NCI-H526 treated with DMSO at 0.1 percent for 48 hours (cell line): ENCODE results near the gene SLC5A4.

Experiments
- DNase-seq: peaks from one replicate; lab custom pipeline; 2025; lab: John Stamatoyannopoulos, UW

SLC5A4 gene

DNA sequence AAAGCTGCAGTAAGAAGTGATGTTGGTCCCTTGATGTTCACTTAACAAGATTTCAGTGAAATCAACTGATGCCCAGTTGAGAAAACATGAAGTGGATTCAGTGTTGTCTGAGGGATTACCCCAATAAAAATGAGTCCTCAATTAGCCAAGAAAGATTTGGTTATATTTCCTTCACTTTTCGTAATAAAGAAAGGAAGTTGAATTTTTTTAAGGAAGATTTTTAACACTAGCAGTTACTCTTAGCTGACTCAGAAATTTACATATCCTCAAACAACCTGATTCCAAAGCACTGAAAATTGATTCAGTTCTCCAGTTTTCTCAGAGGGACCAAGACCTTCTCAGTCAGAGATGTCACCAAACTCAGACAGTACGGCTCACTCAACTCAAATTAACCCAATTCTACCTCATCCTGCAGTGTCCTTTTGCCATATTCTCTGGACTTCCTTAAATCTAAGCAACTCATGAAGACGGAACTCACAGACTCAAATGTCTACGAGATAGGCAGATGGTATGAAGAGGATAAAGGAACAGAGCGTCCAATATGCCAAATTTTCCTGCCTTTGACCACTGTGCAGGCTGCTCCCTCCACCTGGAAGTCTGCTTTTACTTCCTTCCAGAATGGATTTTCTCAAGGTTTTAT, 22.8 kb downstream of the SLC5A4 start:
- DNase-seq: no peak

DNA sequence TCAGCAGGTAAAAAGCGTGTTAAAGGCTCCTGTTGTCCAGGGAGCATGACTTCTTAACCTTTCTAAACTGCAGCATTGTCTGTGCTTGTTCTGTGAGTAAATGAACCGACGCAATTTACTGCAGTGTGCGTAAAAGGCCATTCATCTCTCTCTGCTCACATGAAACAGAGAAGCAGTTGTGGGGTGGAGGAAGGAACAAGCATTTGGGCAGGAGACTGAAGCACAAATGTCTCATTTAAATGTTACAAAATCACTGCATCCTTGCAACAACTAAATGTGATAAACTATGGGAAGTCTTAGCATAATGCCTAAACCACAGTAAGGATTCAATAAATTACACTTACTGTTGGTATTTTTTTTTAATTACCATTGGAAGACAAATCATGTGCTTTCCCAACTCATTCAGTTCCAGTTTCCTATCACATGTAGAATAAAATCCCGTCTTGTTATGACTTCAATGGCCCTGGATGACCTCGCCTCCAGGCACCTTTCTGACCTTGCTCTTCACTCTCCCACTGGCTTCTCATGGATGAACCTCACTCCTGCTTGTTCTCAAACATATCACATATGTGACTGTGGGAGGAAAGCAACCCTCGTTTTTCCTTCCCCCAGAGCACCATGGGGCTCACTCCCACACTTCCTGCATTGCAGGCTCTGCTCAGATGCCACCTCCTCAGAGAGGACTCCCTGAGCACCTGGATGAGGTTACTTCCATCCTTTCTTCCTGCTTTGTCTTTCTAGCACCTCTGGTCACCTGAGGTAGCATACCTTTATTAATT, 28.6 kb downstream of the SLC5A4 start:
- DNase-seq: no peak

DNA sequence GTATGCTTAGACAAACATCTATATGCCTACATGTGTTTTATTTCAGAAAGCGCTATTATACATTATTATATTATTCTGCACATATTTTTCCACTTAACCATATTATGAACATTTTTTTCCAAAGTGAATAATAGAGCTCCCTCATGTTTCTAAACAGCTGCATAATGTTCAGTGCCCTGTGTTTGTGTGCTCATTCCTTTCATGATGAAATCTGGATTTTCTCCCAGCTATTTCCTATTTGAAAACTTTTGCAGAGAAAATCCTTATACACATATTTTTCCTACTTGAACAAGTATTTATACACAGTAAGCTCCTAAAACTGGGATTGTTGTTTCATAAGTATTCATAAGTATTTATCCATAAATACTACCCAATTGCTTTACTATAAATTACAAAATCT, 32.2 kb downstream of the SLC5A4 start:
- no peak for DNase-seq

DNA sequence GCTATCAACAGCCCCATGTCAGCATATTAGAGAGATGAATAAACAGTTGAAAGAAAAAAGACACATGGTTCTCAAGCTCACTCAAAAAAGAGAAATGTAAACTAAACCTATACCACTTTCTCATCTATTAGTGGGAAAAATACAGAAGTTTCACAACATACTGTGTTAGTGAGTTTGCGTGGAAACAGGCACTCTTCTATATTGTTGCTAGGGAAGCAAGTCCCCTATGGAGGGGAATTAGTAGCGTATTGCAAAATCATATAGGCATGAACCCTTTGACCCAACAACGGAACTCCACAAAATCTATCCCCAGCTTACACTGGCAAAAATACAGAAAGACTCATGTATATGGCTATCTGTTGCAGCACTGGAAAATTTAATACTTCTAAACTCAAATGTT, 36.1 kb downstream of the SLC5A4 start:
- no peak for DNase-seq

DNA sequence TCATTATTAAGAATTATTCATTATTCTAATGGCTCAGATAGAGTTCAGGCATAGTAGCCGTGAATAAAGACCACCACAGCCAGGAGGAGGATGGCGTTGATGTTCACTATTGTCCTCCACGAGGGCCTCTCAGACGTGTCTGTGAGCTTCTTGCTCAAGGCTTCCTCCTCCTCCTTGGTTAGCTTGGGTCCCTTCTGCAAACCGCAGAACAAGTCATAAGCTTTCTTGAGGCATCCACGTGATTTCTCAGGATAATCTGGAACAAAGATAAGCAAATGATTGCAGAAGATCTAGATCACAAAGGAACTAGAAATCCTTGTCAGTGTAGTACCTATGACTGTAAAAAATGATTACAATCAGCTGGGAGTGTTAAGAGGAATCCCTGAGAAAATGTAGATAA, 36.7 kb downstream of the SLC5A4 start:
- DNase-seq: no peak

DNA sequence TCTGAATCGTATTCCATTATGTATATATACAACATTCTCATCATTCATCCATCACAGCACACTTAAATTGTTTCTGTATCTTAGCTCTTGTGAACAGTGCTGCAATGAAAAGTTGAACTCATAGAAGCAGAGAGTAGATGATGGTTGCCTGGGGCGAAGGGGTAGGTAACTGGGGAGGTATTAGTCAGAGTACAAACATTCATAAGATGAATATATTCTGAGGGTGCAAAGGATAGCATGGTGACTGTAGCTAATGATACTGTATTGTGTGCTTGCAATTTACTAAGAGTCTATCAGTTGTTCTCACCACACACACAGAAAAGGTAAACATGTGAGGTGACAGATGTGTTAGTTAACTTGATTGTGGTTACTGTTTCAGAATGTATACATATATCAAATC, 37.7 kb downstream of the SLC5A4 start:
- no peak for DNase-seq

DNA sequence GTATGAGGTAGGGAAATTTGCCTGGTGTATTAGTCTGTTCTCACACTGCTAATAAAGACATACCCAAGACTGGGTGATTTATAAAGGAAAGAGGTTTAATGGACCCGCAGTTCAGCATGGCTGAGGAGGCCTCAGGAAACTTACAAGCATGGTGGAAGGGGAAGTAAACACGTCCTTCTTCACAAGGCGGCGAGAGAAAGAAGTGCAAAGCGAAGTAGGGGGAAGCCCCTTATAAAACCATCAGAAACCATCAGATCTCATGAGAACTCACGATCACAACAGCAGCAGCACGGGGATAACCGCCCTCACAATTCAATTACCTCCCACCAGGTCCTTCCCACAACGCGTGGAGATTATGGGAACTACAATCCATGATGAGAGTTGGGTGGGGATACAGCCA, 38.2 kb downstream of the SLC5A4 start:
- no peak for DNase-seq

DNA sequence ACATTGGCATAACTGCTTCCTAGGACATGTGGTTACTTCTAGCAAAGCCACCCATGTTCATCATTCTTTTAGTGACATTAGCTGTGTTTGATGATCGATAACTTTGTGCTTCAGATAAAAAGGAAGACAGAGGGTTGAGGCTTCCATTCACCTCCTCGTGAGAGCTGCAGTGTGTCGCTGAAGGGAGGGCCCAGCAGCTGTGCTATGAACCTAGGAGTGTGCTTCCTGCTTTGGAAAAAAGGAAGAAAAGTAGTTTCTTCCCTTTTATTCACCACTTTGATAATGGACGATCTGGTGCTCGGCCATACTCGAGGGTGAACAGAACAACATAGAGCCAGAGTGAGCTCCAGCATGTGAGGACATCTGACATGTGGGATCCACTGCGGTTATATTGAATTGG, 44.1 kb downstream of the SLC5A4 start:
- DNase-seq: no peak

DNA sequence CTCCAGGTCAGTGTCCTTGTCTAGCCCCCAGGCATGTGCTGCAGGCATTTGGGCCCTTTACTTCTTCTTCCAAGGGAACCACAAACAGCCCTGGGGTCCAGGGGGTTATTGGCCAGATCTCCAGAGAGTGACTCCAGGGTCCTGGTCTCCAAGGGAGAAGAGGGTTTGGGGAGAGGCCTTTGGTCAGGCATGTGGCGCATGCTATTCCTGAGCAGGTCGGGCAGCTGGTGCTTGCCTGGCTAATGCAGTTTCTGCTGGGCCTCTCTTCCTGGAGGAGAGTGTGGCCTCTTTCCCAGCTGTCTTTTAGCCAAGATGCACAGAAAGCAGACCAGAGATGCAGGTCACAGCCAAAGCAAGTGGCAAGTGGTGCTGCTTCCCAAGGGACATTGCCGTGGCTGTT, 46.5 kb downstream of the SLC5A4 start:
- DNase-seq: no peak

DNA sequence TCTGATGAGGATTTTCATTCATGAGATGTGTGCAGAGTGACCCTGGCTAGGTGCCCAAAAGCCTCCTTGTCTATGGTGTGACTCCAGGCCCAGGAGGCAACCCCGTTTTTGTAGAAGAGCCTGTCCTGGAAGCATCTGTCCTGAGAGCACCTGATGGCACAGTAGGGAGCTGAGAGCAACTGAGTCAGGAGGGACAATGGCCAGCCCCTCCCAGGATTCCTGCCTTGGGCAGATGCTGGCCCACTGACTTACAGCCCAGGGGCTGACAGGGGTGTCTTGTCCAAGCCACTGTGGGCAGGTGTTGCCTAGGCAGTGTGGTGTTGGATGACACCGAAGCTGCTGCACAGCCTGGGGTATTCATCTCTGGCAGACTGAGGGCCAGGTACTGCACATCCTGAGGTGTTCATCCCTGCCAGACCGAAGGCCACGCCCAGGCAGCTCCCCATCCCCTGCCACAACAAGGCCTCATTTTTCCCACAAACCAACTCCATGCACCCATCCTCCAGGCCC, 47.1 kb downstream of the SLC5A4 start:
- DNase-seq: no peak

DNA sequence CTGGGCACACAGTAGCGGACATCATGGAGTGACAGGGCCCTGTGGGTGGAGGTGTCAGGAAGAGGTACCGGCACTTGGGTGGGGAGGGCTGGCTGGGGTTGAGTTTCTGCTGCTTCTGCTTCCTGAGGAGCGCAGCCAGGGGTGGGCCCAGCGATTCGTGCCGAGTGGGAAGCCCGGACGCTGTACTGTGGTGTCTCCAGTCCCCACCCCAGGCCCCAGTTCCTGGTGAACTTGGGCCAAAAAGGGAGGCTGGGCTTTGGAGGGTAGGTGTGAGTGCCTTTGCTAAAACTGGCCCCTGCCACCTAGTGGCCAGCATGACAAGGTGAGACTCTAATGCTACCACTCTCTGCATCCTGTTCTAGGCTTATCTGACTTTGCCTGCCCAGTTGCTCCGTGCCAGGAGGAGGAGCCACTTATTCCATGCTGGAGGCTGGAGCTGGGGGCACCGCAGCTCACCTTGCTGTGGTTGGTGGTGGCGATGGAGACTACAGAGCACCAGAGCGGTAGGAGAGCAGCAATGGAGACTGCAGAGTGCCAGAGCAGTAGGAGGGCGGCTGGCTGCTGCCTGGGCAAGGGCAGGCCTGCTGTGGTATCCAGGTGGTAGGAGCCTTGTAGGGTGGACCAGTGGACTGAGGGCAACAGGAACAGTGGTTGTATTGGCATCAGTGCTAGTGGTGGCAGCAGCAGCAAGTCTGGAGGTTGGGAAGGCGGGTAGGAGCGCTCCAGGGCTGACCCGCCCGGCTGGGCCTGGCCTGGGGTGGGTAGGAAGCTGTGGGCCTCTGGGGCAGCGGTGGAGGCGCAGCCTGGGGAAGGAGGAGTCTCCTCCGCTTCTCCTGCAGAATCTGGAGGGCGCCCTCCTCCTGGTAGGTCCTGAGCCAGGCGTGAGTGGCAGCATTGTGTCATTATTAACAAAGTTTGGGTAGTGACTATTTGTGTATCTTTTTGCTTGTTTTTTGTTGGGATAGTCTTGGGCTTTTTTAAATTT, 48.1 kb downstream of the SLC5A4 start:
- peak; percentile 16 for DNase-seq

DNA sequence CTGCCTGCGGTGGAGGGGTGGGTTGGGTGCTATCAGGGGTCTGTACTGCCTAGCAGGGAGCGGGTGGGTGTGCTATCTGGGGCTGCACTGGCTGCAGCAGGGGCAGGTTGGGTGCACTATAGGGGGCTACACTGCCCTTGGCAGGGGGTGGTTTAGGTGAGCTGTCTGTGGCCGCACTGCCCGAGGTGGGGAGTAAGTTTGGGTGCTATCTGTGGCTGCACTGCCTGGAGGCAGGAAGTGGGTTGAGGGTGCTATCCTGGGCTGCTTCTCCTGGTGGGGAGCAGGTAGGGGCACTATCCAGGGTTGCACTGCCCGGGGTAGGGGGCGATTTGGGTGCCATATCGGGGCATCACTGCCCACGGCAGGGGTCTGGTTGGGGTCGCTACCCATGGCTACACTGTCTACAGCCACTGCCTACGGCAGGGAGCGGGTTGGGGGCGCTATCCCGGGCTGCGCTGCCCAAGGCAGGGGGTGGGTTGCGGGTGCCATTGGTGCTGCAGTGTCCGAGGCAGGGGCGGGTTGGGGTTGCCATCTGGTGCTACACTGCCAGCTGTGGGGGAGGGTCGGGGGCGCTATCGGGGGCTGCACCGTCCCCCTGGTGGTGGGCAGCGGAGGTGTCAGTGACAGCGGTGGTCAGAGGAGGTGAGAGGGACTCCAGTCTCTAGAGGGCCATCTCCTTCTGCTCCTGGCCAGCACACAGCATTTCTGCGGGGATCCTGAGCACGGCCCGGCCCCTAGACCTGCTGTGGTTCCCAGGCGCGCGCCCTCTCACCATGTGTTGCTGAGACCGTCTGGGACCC, 49.0 kb downstream of the SLC5A4 start:
- DNase-seq: no peak

DNA sequence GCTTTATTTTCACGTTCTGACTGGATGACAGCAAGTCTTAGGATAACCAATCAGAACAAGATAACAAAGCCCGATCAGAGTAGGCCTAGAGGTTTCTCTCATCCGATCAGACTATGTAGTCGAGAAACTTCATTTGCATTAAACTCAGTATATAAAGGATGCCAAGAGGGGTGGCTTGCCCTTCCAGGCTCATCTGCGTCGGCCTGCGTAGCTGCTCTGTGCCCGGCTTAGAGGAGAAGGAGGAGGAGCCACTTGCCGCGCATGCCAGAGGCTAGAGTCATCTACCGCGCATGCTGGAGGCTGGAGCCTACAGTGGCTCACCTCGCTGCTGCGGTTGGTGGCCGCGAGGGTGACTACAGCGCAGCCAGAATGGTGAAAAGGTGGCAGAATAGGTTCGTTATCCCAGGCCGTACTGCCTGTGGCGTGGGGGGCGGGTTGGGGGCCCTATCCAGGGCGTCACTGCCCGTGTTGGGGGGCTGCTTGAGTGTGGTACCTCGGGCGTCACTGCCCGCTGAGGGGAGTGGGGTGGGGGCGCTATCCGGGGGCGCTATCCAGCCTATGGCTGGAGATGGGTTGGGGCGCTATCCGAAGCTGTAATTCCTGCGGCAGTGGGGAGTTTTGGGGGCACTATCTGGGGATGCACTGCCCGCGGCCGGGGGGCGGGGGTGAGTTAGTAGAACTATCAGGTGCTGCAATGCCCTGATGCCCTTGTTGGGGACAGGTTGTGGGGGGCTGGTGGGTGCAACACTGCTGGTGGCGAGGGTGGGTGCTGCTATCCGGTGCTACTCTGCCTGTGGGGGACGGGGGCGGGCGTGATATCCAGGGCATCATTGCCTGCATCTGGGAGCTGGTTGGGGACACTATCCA, 50.1 kb downstream of the SLC5A4 start, which contains the start of gene RFPL2:
Gene RFPL2, minus strand, starts transcription at position 218 of the 867 bp plus-strand sequence. CDS start 2,622 bp downstream, outside the sequence.
- peak; percentile 79 for DNase-seq

DNA sequence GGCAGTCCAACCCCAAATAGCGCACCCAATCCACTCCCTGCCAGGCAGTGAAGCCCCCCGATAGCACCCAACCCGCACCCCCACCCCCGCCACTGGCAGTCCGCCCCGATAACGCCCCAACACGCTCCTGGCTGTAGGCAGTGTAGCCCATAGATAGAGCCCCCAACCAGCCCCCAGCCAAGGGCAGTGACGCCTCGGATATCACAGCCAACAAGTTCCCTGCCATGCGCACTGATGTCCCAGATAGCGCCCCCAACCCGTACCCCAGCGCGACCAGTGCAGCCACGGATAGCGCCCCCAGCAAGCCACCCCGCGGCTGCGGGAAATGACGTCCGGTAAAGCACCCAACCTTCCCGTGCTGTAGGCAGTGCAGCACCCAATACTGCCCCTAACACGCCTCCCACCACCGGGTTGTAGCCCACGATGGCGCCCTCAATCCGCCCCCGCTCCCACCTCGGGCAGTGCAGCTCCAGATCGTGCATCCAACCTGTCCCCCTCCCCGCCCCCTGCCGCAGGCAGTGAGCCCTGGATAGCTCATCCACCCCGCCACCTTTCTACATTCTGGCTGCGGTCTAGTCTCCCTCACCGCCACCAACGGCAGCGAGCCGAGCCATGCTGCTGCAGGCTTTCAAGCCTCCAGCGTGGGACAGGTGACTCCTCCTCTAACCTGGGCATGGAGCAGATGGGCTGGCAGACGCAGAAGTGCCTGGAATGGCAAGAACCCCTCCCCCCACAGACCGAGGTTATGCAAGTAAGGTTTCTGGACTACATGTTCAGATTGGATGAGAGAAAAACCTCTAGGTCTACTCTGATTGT, 50.9 kb downstream of the SLC5A4 start:
- peak; percentile 28 for DNase-seq

DNA sequence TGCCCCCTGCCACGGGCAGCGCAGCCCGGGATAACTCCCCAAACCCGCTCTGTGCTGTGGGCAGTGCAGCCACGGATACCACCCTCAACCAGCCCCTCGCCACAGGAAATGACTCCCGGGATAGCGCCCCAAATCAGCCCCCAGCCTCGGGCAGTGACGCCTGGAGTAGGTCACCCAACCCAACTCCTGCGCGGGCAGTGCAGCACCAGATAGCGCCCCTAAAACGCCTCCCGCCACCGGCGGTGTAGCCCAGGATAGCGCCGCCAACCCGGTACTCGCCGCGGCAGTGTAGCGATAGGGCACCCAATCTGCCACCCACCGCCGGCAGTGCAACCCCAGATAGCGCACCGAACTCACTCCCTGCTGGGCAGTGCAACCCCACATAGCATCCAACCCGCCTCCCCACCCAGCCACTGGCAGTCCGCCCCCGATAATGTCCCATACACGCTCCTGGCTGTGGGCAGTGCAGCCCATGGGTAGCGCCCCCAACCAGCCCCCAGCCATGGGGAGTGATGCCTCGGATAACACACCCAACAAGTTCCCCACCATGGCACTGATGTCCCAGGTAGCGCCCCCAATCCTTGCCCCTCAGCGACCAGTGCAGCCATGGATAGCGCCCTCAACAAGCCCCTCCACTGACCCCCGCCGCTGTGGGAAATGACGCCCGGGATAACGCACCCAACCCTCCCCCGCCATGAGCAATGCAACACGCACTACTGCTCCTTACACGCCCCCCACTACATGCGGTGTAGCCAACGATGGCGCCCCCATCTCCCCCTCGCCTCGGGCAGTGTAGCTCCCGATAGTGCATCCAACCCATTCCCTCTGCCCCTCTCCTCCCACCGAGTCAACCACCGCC, 51.7 kb downstream of the SLC5A4 start:
- DNase-seq: no peak

DNA sequence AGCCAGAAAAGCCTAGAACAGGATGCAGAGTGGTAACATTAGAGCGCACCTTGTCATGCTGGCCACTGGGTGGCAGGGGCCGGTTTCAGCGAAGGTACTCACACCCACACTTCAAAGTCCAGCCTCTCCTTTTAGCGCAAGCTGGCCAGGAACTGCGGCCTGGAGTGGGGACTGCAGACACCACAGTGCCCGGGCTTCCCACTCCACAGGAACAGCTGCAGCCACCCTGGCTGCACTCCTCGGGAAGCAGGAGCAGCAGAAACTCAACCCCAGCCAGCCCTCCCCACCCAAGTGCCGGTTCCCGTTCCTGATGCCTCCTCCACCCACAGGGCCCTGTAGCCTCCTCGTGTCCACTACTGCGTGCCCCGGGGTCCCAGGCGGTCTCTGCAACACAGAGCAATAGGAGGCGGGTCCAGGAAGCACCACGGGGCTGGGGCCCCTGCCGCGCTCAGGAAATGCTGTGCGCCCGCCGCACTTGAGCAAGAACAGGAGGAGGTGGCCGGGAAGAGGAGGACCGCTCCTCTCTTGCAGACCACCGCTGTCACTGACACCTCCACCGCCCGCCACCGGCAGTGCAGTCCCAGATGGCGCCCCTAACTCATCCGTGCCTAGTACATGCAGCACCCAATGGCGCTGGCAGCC, 52.5 kb downstream of the SLC5A4 start:
- DNase-seq: peak; percentile 17

DNA sequence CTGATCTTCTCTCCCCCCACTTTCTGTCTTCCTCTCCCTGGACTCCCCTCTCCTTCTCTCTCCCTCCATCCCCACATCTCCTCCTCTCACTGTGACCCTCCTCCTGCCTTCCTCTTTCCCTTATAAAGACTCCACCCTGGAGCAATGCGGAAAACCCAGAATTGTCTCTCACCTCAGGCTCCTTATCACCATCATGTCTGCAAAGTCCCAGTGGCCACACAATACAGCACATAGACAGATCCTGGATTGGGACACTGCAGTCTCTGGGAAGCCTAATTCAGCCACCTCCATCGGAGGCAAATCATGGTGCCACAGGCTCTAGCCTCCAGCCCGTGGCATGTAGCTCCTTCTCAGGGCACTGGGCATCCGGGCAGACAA, 53.0 kb downstream of the SLC5A4 start:
- no peak for DNase-seq

DNA sequence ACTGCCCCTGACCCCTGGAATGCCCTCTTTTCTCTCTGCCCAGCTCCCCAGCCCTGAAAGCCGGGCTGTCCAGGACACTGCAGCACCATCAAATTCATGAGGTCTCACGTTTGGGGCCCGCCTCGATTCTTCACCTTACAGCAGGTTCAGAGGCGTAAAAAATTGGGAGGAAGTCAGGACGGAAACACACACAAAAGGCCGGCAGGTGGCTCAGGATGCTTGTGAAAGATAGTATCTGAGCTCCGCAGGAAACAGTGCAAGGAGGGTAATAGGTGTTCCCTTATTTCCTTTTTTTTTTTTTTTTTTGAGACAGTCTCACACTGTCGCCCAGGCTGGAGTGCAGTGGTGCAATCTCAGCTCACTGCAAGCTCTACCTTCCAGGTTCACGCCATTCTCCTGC, 54.4 kb downstream of the SLC5A4 start:
- no peak for DNase-seq
